Ovary (tissue), 9 donors: ENCODE data around the gene SORCS2. TPM values are rescaled to one million over a fixed set of nuclear protein-coding genes. Genes with fewer than 3 reads are reported as not detected.

Source experiments
- DNase-seq, 5 donors: peaks; one replicate each; pipeline ENCODE4 v3.0.0-alpha.2; 2019 to 2020
- H3K27ac ChIP-seq, 2 donors: fragments of 200-600 bp; one replicate each; pipeline versions ENCODE4 v1.5.1 to v1.8.0; 2019 to 2022
- H3K27me3 ChIP-seq: fragments of 200-600 bp; one replicate; pipeline ENCODE4 v1.8.0; 2022
- H3K36me3 ChIP-seq: fragments of 200-600 bp; sonication (generic); one replicate; pipeline ENCODE4 v1.5.1; 2019
- H3K4me1 ChIP-seq: one replicate; pipeline ENCODE4 v1.8.1; 2013; ENCODE audit warnings: mild to moderate bottlenecking, moderate library complexity; ENCODE audit not compliant: insufficient read depth
- H3K4me3 ChIP-seq: fragments of 200-600 bp; sonication (generic); one replicate; pipeline ENCODE4 v1.5.1; 2017
- H3K9me3 ChIP-seq, 2 donors: fragments of 200-600 bp in 1 of 2; sonication (generic) in 1 of 2; one replicate each; pipeline versions ENCODE4 v1.5.1 to v1.8.1; 2013 to 2019; ENCODE audit warnings: mild to moderate bottlenecking in 1 of 2, moderate library complexity in 1 of 2
- EP300 ChIP-seq: sonication (generic); formaldehyde crosslinking; IDR thresholded peaks from one replicate; pipeline ENCODE4 v1.6.1; 2017; ENCODE audit warnings: antibody characterized with exemption
- POLR2A ChIP-seq: fragments of 450-650 bp; IDR thresholded peaks from one replicate; pipeline ENCODE4 v1.6.1; 2017; ENCODE audit warnings: antibody characterized with exemption, mild to moderate bottlenecking, moderate library complexity
- WGBS, 3 donors: extraction: QIAGEN DNeasy Blood & Tissue Kit in 1 of 3; methylation state at CpG; one replicate each; pipeline versions ENCODE4 v1.1.5 to v1.1.7; 2013 to 2017; 5-methylcytosine and 5-hydroxymethylcytosine counted together
- intact Hi-C, 4 donors: fragments of 100-400 bp; cut with DNase I; formaldehyde crosslinking; loops; one replicate each; pipeline versions ENCODE4 v1.11.0 to v1.15.1; 2022 to 2023
- polyA plus RNA-seq, 2 donors: library from polyadenylated mRNA; stranded (reverse); fragments of 200-250 nt in 1 of 2; fragments of 350-450 nt in 1 of 2; fragmentation: Illumina TruSeq in 1 of 2; extraction: RNeasy Lipid Tissue Mini Kit (QIAGEN cat#74804) in 1 of 2; gene quantifications; one replicate each; pipeline ENCODE4 v1.2.3, GENCODE V29; 2013 to 2014
- total RNA-seq, 7 donors: library from RNA; depleted of rRNA in 2 of 7; stranded (reverse); fragments of >200 nt in 2 of 7; fragmentation: NEBNext Ultra II Directional in 3 of 7; extraction: Animal tissue kit (Norgen Biotek cat#: 25700) in 3 of 7; gene quantifications; one replicate each; pipeline versions ENCODE4 v1.1.0 to v1.2.4, GENCODE V29; 2016 to 2023
- TF ChIP-seq, protein P1 (sequence below), 3 donors: fragments of 450-650 bp in 2 of 3; fragments of 200-600 bp in 1 of 3; IDR thresholded peaks; one replicate each; pipeline versions ENCODE4 v1.5.1 to v1.8.0; 2016 to 2022; ENCODE audit warnings: antibody characterized with exemption in 3 of 3, mild to moderate bottlenecking in 1 of 3
- donor health status: DM: no; HTN: no; CAD: no; lungs with moderate emphysema.
- donor health status: DM: no; HTN: no; CAD: no.
- donor health status: Bipolar disorder and iron deficiency.
- donor health status: DM: yes; HTN: yes; CAD: no.
- donor health status: DM: no; HTN: no; CAD: no.
- donor health status: DM: yes; HTN: yes; CAD: no.

The SORCS2 gene
- total and polyA plus RNA-seq, 9 donors = 0.60 to 23.9 (median 7.1) TPM

- TF ChIP-seq, protein P1, sequence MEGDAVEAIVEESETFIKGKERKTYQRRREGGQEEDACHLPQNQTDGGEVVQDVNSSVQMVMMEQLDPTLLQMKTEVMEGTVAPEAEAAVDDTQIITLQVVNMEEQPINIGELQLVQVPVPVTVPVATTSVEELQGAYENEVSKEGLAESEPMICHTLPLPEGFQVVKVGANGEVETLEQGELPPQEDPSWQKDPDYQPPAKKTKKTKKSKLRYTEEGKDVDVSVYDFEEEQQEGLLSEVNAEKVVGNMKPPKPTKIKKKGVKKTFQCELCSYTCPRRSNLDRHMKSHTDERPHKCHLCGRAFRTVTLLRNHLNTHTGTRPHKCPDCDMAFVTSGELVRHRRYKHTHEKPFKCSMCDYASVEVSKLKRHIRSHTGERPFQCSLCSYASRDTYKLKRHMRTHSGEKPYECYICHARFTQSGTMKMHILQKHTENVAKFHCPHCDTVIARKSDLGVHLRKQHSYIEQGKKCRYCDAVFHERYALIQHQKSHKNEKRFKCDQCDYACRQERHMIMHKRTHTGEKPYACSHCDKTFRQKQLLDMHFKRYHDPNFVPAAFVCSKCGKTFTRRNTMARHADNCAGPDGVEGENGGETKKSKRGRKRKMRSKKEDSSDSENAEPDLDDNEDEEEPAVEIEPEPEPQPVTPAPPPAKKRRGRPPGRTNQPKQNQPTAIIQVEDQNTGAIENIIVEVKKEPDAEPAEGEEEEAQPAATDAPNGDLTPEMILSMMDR (IDR thresholded peaks at IDR 0.05) = no peak
- TF ChIP-seq POLR2A = no peak
- no peak for TF ChIP-seq EP300
- DNase-seq = no peak
- H3K36me3 ChIP-seq = no peaks in the 10 kb centered on the region
- 85 to 88% (median 86%) methylated on average over 6 of the region's 6 CpGs for WGBS, 3 donors
- no peaks in the 10 kb centered on the region for H3K9me3 ChIP-seq
- H3K4me3 ChIP-seq = no peak overlapping the region
- intact Hi-C loops = no loop called here
- no peaks in the 10 kb centered on the region for H3K27me3 ChIP-seq
- H3K27ac ChIP-seq = no peak overlapping the region
- H3K4me1 ChIP-seq = peaks cover 2% of the 10 kb centered on the region
Measured at GRCh38 chr4:7307394-7308099, 115.2 kb downstream of the SORCS2 start.

GRCh38 chr4:7309181-7309580 lies 116.8 kb downstream of the SORCS2 start:
- TF ChIP-seq EP300 (no peak), POLR2A (no peak)
- TF ChIP-seq, protein P1 (IDR thresholded peaks at IDR 0.05) = no peak
- H3K27me3 ChIP-seq = no peaks in the 10 kb centered on the region
- H3K4me1 ChIP-seq = peaks cover 6% of the 10 kb centered on the region
- H3K9me3 ChIP-seq = no peaks in the 10 kb centered on the region
- H3K36me3 ChIP-seq = no peaks in the 10 kb centered on the region
- 78 to 87% (median 83%) methylated on average over 13 of the region's 13 CpGs for WGBS, 3 donors
- DNase-seq = no peak
- intact Hi-C loops = no loop called here
- no peak overlapping the region for H3K4me3 ChIP-seq
- H3K27ac ChIP-seq = no peak overlapping the region

DNA sequence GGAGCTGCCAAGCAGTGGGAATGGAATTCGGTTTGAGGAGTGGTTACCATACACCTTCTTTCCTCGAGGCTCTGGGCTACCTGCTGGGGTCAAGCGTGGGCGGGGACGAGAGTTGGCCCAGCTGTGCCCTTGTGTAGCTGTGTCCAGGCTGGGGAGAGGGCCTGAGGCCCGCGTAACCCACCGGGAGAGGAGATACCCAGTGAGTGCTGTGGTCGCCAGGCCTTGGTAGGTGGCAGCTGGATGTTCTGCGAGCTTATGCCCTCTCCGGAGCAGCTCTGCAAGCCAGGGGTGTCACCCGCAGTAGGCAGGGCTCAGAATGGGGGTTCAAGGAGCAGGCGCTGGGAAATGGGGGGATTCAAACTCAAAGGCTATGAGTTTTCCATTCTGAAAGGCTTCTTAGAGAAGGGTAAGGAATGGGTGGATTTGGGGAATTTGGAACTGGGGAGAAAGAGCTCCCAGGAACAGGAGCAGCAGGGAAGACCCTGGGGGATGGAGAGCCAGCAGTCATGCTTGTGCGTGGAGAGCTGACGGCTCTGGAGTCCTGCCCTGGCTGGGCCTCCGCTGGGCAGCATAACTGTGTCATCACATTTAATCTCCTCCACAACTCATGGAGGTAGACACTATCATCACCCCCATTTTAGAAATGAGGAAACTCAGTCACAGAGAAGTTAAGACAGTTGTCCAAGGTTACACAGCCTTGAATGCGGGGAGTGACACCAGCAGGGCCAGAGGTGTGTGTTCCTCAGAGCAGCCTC lies 117.5 kb downstream of the SORCS2 start:
- Histone ChIP-seq H3K27ac (no peak overlapping the region), H3K27me3 (no peaks in the 10 kb centered on the region), H3K36me3 (no peaks in the 10 kb centered on the region), H3K4me1 (peaks cover 6% of the 10 kb centered on the region), H3K9me3 (no peaks in the 10 kb centered on the region), H3K4me3 (no peak overlapping the region)
- no peak for DNase-seq
- intact Hi-C loops = loop anchor here in 1 of 4 donors (5.0 kb wide), 1 partner anchor 898 kb away; no protein-coding TSS in a partner anchor
- 76 to 88% (median 81%) methylated on average over 17 of the region's 17 CpGs for whole genome bisulfite sequencing, 3 donors
- TF ChIP-seq POLR2A (no peak), EP300 (no peak)

DNA sequence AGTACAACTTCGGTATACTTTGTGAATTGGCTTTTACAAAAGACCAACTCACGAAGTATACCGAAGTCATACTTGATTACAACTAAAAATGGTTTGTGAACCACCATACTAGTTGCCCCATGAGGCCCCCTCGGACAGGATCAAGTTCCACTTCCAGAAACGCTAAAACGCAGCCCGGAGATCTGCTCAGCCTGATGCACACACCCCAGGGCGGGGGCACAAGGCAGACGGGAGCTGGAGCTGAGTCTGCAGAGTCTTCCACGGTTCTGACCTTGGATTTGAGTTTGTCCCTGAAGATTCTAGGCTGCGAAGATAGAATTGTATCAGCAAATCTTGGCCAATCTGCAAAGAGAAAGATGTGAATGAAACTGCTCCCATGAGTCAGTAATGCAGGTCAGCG lies 118.1 kb downstream of the SORCS2 start:
- intact Hi-C loops = loop anchor here in 1 of 4 donors (5.0 kb wide), 1 partner anchor 898 kb away; no protein-coding TSS in a partner anchor
- 14 to 23% (median 20%) methylated on average over 12 of the region's 12 CpGs for WGBS, 3 donors
- TF ChIP-seq, protein P1 (IDR thresholded peaks at IDR 0.05) = no peak
- TF ChIP-seq POLR2A (no peak), EP300 (no peak)

GRCh38 chr4:7311205-7311604 lies 118.9 kb downstream of the SORCS2 start:
- H3K9me3 ChIP-seq = no peaks in the 10 kb centered on the region
- no peak for DNase-seq
- no peak for TF ChIP-seq EP300
- TF ChIP-seq, protein P1 (IDR thresholded peaks at IDR 0.05) = no peak
- no peak for TF ChIP-seq POLR2A
- intact Hi-C loops = loop anchor here in 1 of 4 donors (5.0 kb wide), 1 partner anchor 899 kb away; no protein-coding TSS in a partner anchor
- no peak overlapping the region for H3K27ac ChIP-seq
- no peaks in the 10 kb centered on the region for H3K36me3 ChIP-seq
- no peaks in the 10 kb centered on the region for H3K27me3 ChIP-seq
- H3K4me1 ChIP-seq = peaks cover 6% of the 10 kb centered on the region
- H3K4me3 ChIP-seq = no peak overlapping the region
- 66 to 74% (median 67%) methylated on average over 8 of the region's 8 CpGs for WGBS, 3 donors

More for the DNA sequence above, 118.1 kb downstream of the SORCS2 start:
- DNase-seq = peak in 2 of 5 donors; percentile 41 to 53
- Histone ChIP-seq H3K9me3 (no peaks in the 10 kb centered on the region), H3K36me3 (no peaks in the 10 kb centered on the region), H3K4me3 (no peak overlapping the region), H3K27me3 (no peaks in the 10 kb centered on the region), H3K27ac (no peak overlapping the region), H3K4me1 (peaks cover 6% of the 10 kb centered on the region)
